Activated CD8-positive, alpha-beta memory T cell treated with anti-CD3 and anti-CD28 coated beads, Interleukin-2, amount 50 U/mL, for 48 hours (primary cell): ENCODE measurements around the gene SPATS2.
"Not testable (repeated sequence)": the region's sequence is repeated elsewhere in the genome, so short reads cannot be mapped to it uniquely, and the experiment has no call there.

Source experiments
- DNase-seq: peaks from one replicate; pipeline ENCODE4 v3.0.0-alpha.2; 2020

Gene SPATS2

GRCh38 chr12:49357103-49357678 is 10.1 kb upstream of the SPATS2 start:
- no peak for DNase-seq

- DNase-seq: peak; percentile 57
These were observed 8.7 kb upstream of the SPATS2 start for GRCh38 chr12:49358483-49359141.

- DNase-seq: peak; percentile 20
These were observed 7.6 kb upstream of the SPATS2 start for GRCh38 chr12:49359671-49360070.

- DNase-seq: no peak
These were observed 5.2 kb upstream of the SPATS2 start for GRCh38 chr12:49362077-49362476.

GRCh38 chr12:49364989-49365388 is 2.3 kb upstream of the SPATS2 start:
- no peak for DNase-seq

- no peak for DNase-seq
These were observed 1.7 kb upstream of the SPATS2 start for GRCh38 chr12:49365542-49365941.

- DNase-seq: no peak
These were observed 1.1 kb upstream of the SPATS2 start for GRCh38 chr12:49366096-49366651.

- peak; percentile 95 for DNase-seq
These were observed 446 bp upstream of the SPATS2 start for GRCh38 chr12:49366652-49367380.

GRCh38 chr12:49368240-49368600 is 958 bp downstream of the SPATS2 start:
- DNase-seq: no peak

GRCh38 chr12:49369411-49370145 is 2.3 kb downstream of the SPATS2 start:
- no peak for DNase-seq

GRCh38 chr12:49370539-49370938 is 3.3 kb downstream of the SPATS2 start:
- no peak for DNase-seq

- no peak for DNase-seq
These were observed 8.1 kb downstream of the SPATS2 start for GRCh38 chr12:49375406-49375805.

- DNase-seq: no peak
These were observed 10.1 kb downstream of the SPATS2 start for GRCh38 chr12:49377386-49377785.

GRCh38 chr12:49380184-49380583 is 12.9 kb downstream of the SPATS2 start:
- DNase-seq: not testable (repeated sequence)

- DNase-seq: peak; percentile 76
These were observed 21.6 kb downstream of the SPATS2 start for GRCh38 chr12:49388682-49389386.

GRCh38 chr12:49389387-49389703 is 22.1 kb downstream of the SPATS2 start:
- no peak for DNase-seq

- no peak for DNase-seq
These were observed 29.7 kb downstream of the SPATS2 start for GRCh38 chr12:49397000-49397399.

GRCh38 chr12:49400304-49400703 is 33.0 kb downstream of the SPATS2 start:
- no peak for DNase-seq

- DNase-seq: no peak
These were observed 36.7 kb downstream of the SPATS2 start for GRCh38 chr12:49403971-49404450.

GRCh38 chr12:49404956-49405355 is 37.7 kb downstream of the SPATS2 start:
- DNase-seq: no peak

- DNase-seq: no peak
These were observed 43.6 kb downstream of the SPATS2 start for GRCh38 chr12:49410818-49411217.

GRCh38 chr12:49413010-49413409 is 45.7 kb downstream of the SPATS2 start:
- DNase-seq: no peak

- DNase-seq: no peak
These were observed 46.5 kb downstream of the SPATS2 start for GRCh38 chr12:49413796-49414195.
